Right ventricle myocardium superior (tissue), 1 donor: ENCODE measurements around the gene RFTN2. TPM values are rescaled to one million over a fixed set of nuclear protein-coding genes. Genes with fewer than 3 reads are reported as not detected.
"Not testable (repeated sequence)": the region's sequence is repeated elsewhere in the genome, so short reads cannot be mapped to it uniquely, and the experiment has no call there.

Experiments
- ATAC-seq: fragments of 200-7000 bp; cut with Tn5 transposase; one replicate; pipeline ENCODE4 v1.9.1; 2020; ENCODE audit warnings: mild to moderate bottlenecking; ENCODE audit not compliant: poor library complexity
- DNase-seq: peaks from one replicate; pipeline ENCODE4 v3.0.0-alpha.2; 2020
- intact Hi-C: fragments of 100-400 bp; cut with DNase I; formaldehyde crosslinking; loops from one replicate; pipeline ENCODE4 v1.11.2; 2022
- total RNA-seq: library from RNA; stranded (reverse); fragmentation: NEBNext Ultra II Directional; extraction: Animal tissue kit (Norgen Biotek cat#: 25700); gene quantifications from one replicate; pipeline ENCODE4 v1.2.1, GENCODE V29; 2021
- donor health status: DM: no; HTN: yes; CAD: no; lungs with severe emphysema.

Gene RFTN2
- total RNA-seq, 1 donor from 2014 or later = 4.4 TPM

GRCh38 chr2:197695971-197696370 is 20.6 kb upstream of the RFTN2 start:
- DNase-seq, ATAC-seq, intact Hi-C loops: not testable (repeated sequence)

GRCh38 chr2:197695206-197695605 is 19.8 kb upstream of the RFTN2 start:
- DNase-seq, intact Hi-C loops, ATAC-seq: not testable (repeated sequence)

DNA sequence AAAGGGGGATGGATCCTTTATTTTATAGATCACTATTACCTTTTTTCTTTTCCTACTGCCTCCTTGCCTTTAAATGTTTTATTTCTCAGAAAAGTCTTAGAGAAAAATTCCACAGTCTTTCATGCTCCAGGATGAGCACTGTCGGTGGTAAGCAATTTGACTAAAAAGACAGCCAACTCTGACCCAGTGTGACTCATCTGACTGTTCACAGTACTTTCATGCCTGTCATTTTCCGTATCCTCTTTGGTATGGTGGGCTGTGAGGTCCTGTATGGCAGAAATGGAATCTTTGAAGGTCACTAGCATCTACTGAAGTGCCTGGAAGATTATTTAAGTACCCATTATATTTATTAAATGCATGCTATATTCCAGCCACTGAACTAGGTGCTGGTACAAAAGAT is 2.1 kb upstream of the RFTN2 start:
- DNase-seq = no peak
- intact Hi-C loops = no loop called here
- ATAC-seq = no peak

DNA sequence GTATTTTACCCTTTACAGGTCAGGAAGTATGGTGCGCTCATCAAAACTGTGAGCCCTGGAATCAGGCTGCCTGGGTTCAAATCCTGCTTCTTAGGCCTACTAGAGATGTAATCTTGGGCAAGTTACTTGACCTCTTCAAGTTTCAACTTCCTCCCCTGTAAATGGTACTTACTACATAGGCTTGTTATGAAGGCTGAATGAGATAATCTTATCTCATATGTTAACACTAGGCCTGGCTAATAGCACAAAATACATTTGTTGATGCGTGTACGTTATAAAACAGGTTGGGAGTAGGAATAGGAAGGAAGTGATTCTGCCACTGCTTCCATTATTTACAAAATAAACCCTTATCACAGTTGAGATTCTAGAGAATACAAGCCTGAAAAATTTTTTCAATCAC is 1.7 kb upstream of the RFTN2 start:
- DNase-seq (no peak), ATAC-seq (no peak)
- intact Hi-C loops = no loop called here

DNA sequence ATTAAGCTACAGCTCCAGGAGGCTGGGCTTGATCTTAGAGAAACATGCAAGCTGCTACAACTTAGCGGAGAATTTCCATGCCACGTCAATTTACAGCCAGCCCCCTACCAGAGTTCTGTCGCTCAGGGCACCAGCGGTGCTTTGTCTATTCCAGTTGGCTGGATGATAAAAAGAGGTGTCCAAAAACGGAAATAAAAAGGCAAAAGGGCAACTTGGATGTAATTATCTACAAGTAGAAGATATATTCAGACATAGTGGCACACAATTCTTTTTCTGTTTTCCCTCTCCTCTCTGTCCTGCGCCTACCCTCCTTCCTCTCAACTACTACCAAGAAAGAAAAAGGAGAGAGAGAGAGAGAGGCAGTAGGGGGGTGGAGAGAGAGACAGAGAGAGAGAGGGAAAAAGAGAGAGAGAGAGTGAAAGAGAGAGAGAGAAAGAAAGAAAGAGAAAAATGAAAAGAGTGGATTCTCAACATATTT is 363 bp upstream of the RFTN2 start:
- DNase-seq (no peak), ATAC-seq (peak; percentile 83)
- intact Hi-C loops = no loop called here

DNA sequence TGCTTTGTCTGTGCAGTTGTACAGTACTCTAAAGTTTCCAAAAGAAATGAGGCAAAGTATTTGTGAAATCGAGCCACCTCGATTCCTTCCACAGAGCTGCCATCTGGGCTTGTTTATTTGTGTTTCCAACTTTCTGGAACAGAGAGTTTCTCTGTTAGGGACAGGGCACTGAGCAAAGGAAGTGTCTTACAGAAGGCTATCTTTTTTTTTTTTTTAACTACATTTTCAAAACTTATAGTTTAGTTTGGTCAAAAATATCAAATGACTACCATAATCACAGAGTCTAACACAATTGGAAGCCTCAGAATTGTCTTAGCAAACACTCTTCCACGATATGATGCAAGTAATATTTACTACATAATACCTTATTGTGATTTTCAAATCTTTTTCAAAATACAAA is 796 bp downstream of the RFTN2 start:
- peak; percentile 71 for ATAC-seq
- no peak for DNase-seq
- intact Hi-C loops = no loop called here

DNA sequence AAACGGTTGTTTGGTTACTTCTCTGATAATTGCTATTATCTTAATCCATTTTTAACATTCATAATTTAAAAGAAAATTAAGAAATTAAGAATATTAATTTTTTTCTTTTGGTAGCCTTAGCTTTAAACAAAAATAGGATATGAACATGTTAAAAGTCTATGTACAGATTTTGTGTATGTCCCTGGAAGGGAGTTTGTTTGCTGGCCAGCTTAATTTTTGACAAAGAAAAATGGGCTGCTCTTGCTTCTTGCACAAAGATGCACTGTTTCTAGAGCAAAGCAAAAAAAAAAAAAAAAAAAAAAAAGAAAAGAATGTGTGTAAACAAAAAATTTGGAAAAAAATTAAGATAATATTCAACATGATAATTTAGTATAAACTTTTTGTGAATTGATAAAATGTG is 1.3 kb downstream of the RFTN2 start:
- intact Hi-C loops = no loop called here
- DNase-seq = no peak
- no peak for ATAC-seq

DNA sequence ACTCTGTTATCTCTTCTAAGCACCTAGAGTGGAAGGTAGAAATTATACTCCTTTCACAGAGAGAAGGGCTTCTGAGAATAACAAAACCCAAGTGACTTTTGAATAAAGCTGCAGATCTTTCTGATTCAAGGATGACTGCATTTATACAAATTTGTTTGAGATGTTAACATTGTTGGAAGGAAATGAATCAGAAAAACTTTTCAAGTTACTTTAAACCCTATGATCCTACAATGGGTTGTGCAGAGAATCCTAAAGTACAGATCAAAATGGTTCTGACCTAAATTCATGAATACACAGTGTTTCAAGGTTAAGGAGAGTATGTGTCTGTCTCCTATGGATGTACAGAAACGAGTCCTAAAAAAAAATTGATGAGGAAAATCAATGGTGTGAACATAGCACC is 1.8 kb downstream of the RFTN2 start:
- ATAC-seq (no peak), DNase-seq (no peak)
- intact Hi-C loops = no loop called here

DNA sequence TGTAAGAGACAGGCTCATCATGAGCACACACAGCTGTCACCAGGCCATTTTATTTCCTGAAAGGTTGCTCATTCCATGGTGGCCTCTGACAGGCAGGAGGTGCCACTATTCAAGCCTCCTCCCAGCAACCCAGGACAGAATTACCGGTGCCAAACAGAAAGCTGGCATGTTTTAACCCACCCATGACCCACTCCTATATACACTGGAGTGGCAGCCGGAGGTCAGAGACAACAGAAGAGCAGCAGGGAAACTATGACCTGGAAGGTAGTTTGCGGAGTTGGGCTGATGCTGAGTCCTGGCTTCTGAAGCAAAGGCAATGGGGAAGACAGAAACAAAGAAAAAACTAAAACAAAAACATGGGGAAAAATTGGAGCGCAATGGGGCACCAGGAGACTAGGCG is 2.3 kb downstream of the RFTN2 start:
- DNase-seq = no peak
- no peak for ATAC-seq
- intact Hi-C loops = no loop called here

DNA sequence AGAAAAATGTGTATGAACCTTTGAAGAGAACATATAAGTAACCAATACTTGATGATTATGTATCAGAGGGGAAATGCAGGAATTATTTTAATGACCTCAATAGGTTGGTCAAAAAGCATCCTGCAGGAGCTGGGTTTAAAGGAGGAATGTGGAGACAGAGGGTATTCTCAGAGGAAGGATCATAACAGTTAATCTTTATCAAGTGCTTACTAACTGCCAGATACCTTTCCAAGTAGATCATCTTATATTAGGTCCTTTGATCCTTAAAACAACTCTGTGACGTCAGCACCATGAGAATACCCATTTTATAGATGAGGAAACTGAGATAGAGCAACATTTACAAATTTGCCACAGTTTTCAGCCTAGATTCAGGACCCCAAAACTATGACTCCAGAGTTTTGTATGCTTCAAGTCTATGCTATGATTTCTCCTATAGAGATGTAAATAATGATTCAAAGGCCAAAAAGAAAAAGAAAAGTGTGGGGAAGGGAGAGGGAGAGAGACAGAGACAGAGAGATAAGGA is 3.0 kb downstream of the RFTN2 start:
- no peak for ATAC-seq
- DNase-seq = no peak
- intact Hi-C loops = no loop called here

GRCh38 chr2:197669077-197669476 is 6.3 kb downstream of the RFTN2 start:
- intact Hi-C loops = no loop called here
- no peak for ATAC-seq
- DNase-seq = no peak

- ATAC-seq (no peak), DNase-seq (no peak)
- intact Hi-C loops = no loop called here
These were observed 7.1 kb downstream of the RFTN2 start for GRCh38 chr2:197668296-197668695.

DNA sequence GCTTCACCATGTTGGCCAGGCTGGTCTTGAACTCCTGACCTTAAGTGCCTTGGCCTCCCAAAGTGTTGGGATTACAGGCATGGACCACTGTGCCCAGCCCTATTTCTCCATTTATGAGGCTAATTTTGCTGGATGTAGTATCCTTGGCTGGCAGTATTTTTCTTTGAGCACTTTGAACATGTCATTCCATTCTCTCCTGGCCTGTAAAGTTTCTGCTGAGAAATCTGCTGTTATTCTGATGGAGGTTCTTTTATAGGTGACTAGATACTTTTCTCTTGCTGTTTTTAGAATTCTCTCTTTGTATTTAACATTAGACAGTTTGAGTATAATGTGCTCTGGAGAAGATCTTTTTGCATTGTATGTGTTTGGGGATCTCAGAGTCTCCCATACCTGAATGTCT is 9.1 kb downstream of the RFTN2 start:
- no peak for DNase-seq
- intact Hi-C loops = no loop called here
- ATAC-seq = no peak

- no peak for ATAC-seq
- intact Hi-C loops = no loop called here
- no peak for DNase-seq
These were observed 13.8 kb downstream of the RFTN2 start for GRCh38 chr2:197661626-197662025.

DNA sequence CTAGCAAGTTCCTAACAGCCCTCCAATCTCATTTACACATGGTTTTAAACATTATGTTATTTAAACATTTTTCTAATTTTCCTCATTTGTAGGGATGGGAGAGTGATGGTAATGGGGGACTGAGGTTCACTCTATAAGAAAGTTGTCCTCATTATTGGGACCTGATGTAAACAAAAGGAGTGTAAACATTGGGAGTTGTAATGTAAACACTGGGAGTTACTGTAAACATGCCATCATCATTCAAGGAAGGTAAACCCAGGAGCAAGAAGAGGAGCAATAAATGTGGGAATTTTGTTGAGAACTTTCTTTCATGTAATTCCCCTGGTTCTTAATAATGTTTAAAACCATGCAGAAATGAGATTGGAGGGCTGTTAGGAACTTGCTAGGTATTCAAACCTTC is 17.8 kb downstream of the RFTN2 start:
- intact Hi-C loops = no loop called here
- no peak for ATAC-seq
- DNase-seq = no peak

- intact Hi-C loops = no loop called here
- no peak for ATAC-seq
- no peak for DNase-seq
These were observed 27.3 kb downstream of the RFTN2 start for GRCh38 chr2:197647961-197648690.

DNA sequence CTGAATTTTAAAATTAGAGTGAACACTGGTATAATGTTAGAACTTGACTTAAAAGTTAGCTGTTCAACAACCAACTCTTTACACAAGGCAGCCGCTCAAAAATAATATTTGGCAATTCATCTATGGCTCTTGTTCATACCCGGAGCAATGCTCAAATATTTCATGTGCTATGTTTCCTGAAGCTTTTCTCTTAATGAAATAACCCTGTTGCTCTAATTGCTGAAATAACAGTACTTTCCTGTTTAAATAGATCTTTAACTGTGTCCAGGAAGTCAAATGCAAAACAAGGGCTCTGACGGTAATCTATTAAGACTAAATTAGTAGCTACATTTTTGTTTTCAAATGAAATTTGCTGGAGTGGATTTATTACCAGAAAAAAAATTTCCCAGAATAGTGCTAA is 33.7 kb downstream of the RFTN2 start:
- DNase-seq = no peak
- ATAC-seq = no peak
- intact Hi-C loops = no loop called here

DNA sequence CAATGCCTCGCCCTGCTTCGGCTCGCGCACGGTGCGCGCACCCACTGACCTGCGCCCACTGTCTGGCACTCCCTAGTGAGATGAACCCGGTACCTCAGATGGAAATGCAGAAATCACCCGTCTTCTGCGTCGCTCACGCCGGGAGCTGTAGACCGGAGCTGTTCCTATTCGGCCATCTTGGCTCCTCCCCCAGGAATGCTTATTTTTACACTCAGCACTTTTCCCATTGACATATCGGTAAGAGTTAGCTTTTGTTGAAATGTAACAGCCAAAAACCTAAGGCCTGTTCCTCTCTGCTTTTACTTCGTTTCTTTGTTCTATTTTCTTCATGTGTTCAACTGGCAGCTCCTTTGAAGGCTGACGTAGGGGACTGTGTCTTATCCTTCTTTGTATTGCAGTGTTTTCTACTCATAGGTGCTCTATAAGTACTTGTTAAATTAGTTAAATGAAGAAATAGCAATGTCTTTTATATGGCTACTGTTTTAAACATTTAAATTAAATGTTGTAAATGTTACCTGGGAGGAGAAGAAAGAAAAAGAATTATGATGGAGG is 34.7 kb downstream of the RFTN2 start:
- ATAC-seq, intact Hi-C loops, DNase-seq: not testable (repeated sequence)

- ATAC-seq (no peak), DNase-seq (no peak)
- intact Hi-C loops = no loop called here
These were observed 42.2 kb downstream of the RFTN2 start for GRCh38 chr2:197633109-197633657.

GRCh38 chr2:197628043-197628500 is 47.3 kb downstream of the RFTN2 start:
- peak; percentile 43 for ATAC-seq
- intact Hi-C loops = no loop called here
- DNase-seq = no peak
